GM23338 (cell line): Measurements from ENCODE around the gene UST. TPM values are rescaled to one million over a fixed set of nuclear protein-coding genes. Genes with fewer than 3 reads are reported as not detected.

Source experiments
- ATAC-seq: fragments of 200-7000 bp; cut with Tn5 transposase; 3 replicates; pipeline ENCODE4 v1.9.1; 2020
- DNase-seq: peaks from one replicate; pipeline ENCODE4 v3.0.0-alpha.2; 2015; ENCODE audit warnings: low spot score
- H2AFZ ChIP-seq: fragments of 200-600 bp; sonication (generic); 2 replicates; pipeline ENCODE4 v1.8.0; 2016; ENCODE audit warnings: antibody characterized with exemption, mild to moderate bottlenecking, moderate library complexity
- H3F3A ChIP-seq: fragments of 200-600 bp; sonication (generic); replicated peaks from 2 replicates; pipeline ENCODE4 v1.8.0; 2017; ENCODE audit warnings: antibody characterized with exemption, mixed run types, low read depth
- H3K27ac ChIP-seq: fragments of 200-600 bp; sonication (generic); 2 replicates; pipeline ENCODE4 v1.6.1; 2016; ENCODE audit warnings: low read depth
- H3K27me3 ChIP-seq: fragments of 200-600 bp; sonication (generic); 2 replicates; pipeline ENCODE4 v1.8.0; 2016; ENCODE audit warnings: mild to moderate bottlenecking, mixed run types, moderate library complexity; ENCODE audit not compliant: insufficient read depth
- H3K36me3 ChIP-seq: fragments of 200-600 bp; sonication (generic); 2 replicates; pipeline ENCODE4 v1.8.0; 2016; ENCODE audit warnings: mild to moderate bottlenecking; ENCODE audit not compliant: insufficient read depth
- H3K4me1 ChIP-seq: fragments of 200-600 bp; sonication (generic); 2 replicates; pipeline ENCODE4 v1.8.0; 2016; ENCODE audit warnings: mild to moderate bottlenecking, moderate library complexity; ENCODE audit not compliant: insufficient read depth
- H3K4me2 ChIP-seq: fragments of 200-600 bp; sonication (generic); 2 replicates; pipeline ENCODE4 v1.7.1; 2017; ENCODE audit warnings: mixed run types
- H3K4me3 ChIP-seq: fragments of 200-600 bp; sonication (generic); 2 replicates; pipeline ENCODE4 v1.6.1; 2016; ENCODE audit warnings: mixed run types
- H3K79me2 ChIP-seq: fragments of 200-600 bp; sonication (generic); replicated peaks from 2 replicates; pipeline ENCODE4 v1.8.0; 2017; ENCODE audit warnings: mild to moderate bottlenecking; ENCODE audit not compliant: insufficient read depth
- H3K9me2 ChIP-seq: fragments of 200-600 bp; sonication (generic); 2 replicates; pipeline ENCODE4 v1.8.0; 2017; ENCODE audit not compliant: insufficient read depth
- H4K20me1 ChIP-seq: fragments of 200-600 bp; sonication (generic); replicated peaks from 2 replicates; pipeline ENCODE4 v1.8.0; 2017; ENCODE audit warnings: mild to moderate bottlenecking; ENCODE audit not compliant: insufficient read depth
- H3K27ac Mint-ChIP-seq: 2 replicates; pipeline ENCODE4 v1.8.0; 2020; ENCODE audit warnings: inconsistent platforms, mild to moderate bottlenecking, moderate library complexity, mixed read lengths
- H3K27me3 Mint-ChIP-seq: 3 replicates; pipeline ENCODE4 v1.8.0; 2022; ENCODE audit warnings: low read depth, mild to moderate bottlenecking, moderate library complexity, mixed read lengths, inconsistent platforms; ENCODE audit not compliant: insufficient read depth, poor library complexity
- H3K36me3 Mint-ChIP-seq: 3 replicates; pipeline ENCODE4 v1.8.0; 2021; ENCODE audit warnings: low read depth, mild to moderate bottlenecking, inconsistent platforms, moderate library complexity, mixed read lengths
- H3K4me1 Mint-ChIP-seq: 3 replicates; pipeline ENCODE4 v1.8.0; 2020; ENCODE audit warnings: mild to moderate bottlenecking, inconsistent platforms, mixed read lengths
- H3K4me3 Mint-ChIP-seq: 3 replicates; pipeline ENCODE4 v1.8.0; 2021; ENCODE audit warnings: moderate library complexity, mild to moderate bottlenecking, inconsistent platforms, mixed read lengths
- H3K9me3 Mint-ChIP-seq: 3 replicates; pipeline ENCODE4 v1.8.0; 2020; ENCODE audit warnings: moderate library complexity, mild to moderate bottlenecking, inconsistent platforms, mixed read lengths
- EZH2phosphoT487 ChIP-seq: fragments of 200-600 bp; sonication (generic); IDR thresholded peaks from one replicate; pipeline ENCODE4 v1.8.1; 2018; ENCODE audit warnings: antibody characterized with exemption; ENCODE audit not compliant: unreplicated experiment
- NANOG ChIP-seq: IDR thresholded peaks from 2 replicates; pipeline ENCODE4 v1.6.1; 2016; ENCODE audit warnings: antibody characterized with exemption, borderline replicate concordance
- POLR2AphosphoS5 ChIP-seq: IDR thresholded peaks from 2 replicates; pipeline ENCODE4 v1.6.1; 2016; ENCODE audit warnings: antibody characterized with exemption, low read depth
- STAT1 ChIP-seq: IDR thresholded peaks from one replicate; pipeline ENCODE4 v1.6.1; 2016; ENCODE audit warnings: antibody characterized with exemption; ENCODE audit not compliant: unreplicated experiment
- ZNF114 ChIP-seq: fragments of 250-450 bp; sonication (Bioruptor Pico); IDR thresholded peaks from 2 replicates; pipeline ENCODE4 v1.5.0; 2020; ENCODE audit warnings: mild to moderate bottlenecking, moderate library complexity
- ZNF331 ChIP-seq: fragments of 250-450 bp; sonication (Bioruptor Pico); IDR thresholded peaks from 2 replicates; pipeline ENCODE4 v1.5.0; 2020; ENCODE audit warnings: low read depth, mild to moderate bottlenecking, moderate library complexity
- ZNF462 ChIP-seq: fragments of 250-450 bp; sonication (Bioruptor Pico); IDR thresholded peaks from 2 replicates; pipeline ENCODE4 v1.5.0; 2020; ENCODE audit warnings: mild to moderate bottlenecking, moderate library complexity
- polyA plus RNA-seq: library from polyadenylated mRNA; unstranded; fragments of >200 nt; fragmentation: Nextera tagmentation; extraction: Ambion mirVana; gene quantifications from 2 replicates; pipeline ENCODE4 v1.2.1, GENCODE V29; 2016
- total RNA-seq: library from RNA; depleted of rRNA; stranded (reverse); fragments of >200 nt; shearing (Covaris generic); gene quantifications from 2 replicates; pipeline ENCODE4 v1.2.3, GENCODE V29; 2014

UST gene
- total and polyA plus RNA-seq, 2 experiments from 2014 or later, result 12.6 to 33.0 TPM

GRCh38 chr6:148737806-148738205 lies 9.0 kb upstream of the UST start:
- no peaks in the 10 kb centered on the region for H3K9me3 Mint-ChIP-seq
- Histone ChIP-seq H3K4me2 (no peak overlapping the region), H2AFZ (no peak overlapping the region), H3K4me3 (no peak overlapping the region), H3F3A (peaks cover 5% of the 10 kb centered on the region; the same call in 1 of the 2 replicates), H3K79me2 (no peaks in the 10 kb centered on the region), H3K4me1 (no peaks in the 10 kb centered on the region; the same call in 1 of the 2 replicates), H3K9me2 (peaks cover 30% of the 10 kb centered on the region), H3K36me3 (no peaks in the 10 kb centered on the region), H3K27ac (no peak overlapping the region), H4K20me1 (no peaks in the 10 kb centered on the region), H3K27me3 (no peaks in the 10 kb centered on the region)
- TF ChIP-seq ZNF462 (CRISPR knock-in tag) (no peak), EZH2phosphoT487 (no peak), STAT1 (no peak), NANOG (no peak), ZNF331 (CRISPR knock-in tag) (no peak), ZNF114 (CRISPR knock-in tag) (no peak), POLR2AphosphoS5 (no peak)
- H3K36me3 Mint-ChIP-seq, result peaks cover 9% of the 10 kb centered on the region
- ATAC-seq (no peak), DNase-seq (no peak)
- H3K4me1 Mint-ChIP-seq, result peaks cover 2% of the 10 kb centered on the region
- no peaks in the 10 kb centered on the region for H3K27me3 Mint-ChIP-seq
- H3K27ac Mint-ChIP-seq, result no peak overlapping the region
- no peak overlapping the region for H3K4me3 Mint-ChIP-seq
